ENCODE data around the gene FSHR.

GRCh38 chr2:49067971-49068370 lies 86.3 kb downstream of the FSHR start:
- TF ChIP-seq EZH2 (IDR thresholded peaks at IDR 0.05; ENCODE audit: insufficient read depth, poor library complexity, severe bottlenecking), result no peak
- TF ChIP-seq EZH2phosphoT487 (IDR thresholded peaks at IDR 0.05; ENCODE audit: insufficient read depth, low read depth), result no peak

Data from GM23248 (cell line).